Neuronal stem cell (in vitro differentiated cells): ENCODE measurements around the gene SLC7A10.
"Not testable (repeated sequence)": the region's sequence is repeated elsewhere in the genome, so short reads cannot be mapped to it uniquely, and the experiment has no call there.

Experiments
- DNase-seq: peaks from one replicate; pipeline ENCODE4 v3.0.0-alpha.2; 2013; ENCODE audit warnings: low spot score
- H2AFZ ChIP-seq: one replicate; pipeline ENCODE4 v1.6.1; 2013; ENCODE audit warnings: mild to moderate bottlenecking, low read length, inconsistent platforms
- H2AK5ac ChIP-seq: 2 replicates; pipeline ENCODE4 v1.6.1; 2013; ENCODE audit warnings: low read depth, mild to moderate bottlenecking, inconsistent platforms, low read length, moderate library complexity, mixed read lengths
- H2BK120ac ChIP-seq: 2 replicates; pipeline ENCODE4 v1.6.1; 2013; ENCODE audit warnings: low read depth, mild to moderate bottlenecking, inconsistent platforms, low read length, moderate library complexity, mixed read lengths
- H2BK12ac ChIP-seq: one replicate; pipeline ENCODE4 v1.6.1; 2013; ENCODE audit warnings: low read length, inconsistent platforms
- H2BK15ac ChIP-seq: 2 replicates; pipeline ENCODE4 v1.6.1; 2013; ENCODE audit warnings: mild to moderate bottlenecking, low read length, inconsistent platforms, mixed read lengths
- H2BK5ac ChIP-seq: one replicate; pipeline ENCODE4 v1.6.1; 2013; ENCODE audit warnings: inconsistent platforms, mild to moderate bottlenecking, low read length, moderate library complexity
- H3K14ac ChIP-seq: one replicate; pipeline ENCODE4 v1.6.1; 2013; ENCODE audit warnings: low read length, inconsistent platforms
- H3K18ac ChIP-seq: 2 replicates; pipeline ENCODE4 v1.6.1; 2013; ENCODE audit warnings: low read length, inconsistent platforms
- H3K23ac ChIP-seq: 2 replicates; pipeline ENCODE4 v1.6.1; 2013; ENCODE audit warnings: low read depth, mild to moderate bottlenecking, mixed read lengths, low read length, inconsistent platforms; ENCODE audit not compliant: poor library complexity
- H3K27ac ChIP-seq: replicated peaks from 3 replicates; pipeline ENCODE4 v1.5.1; 2013; ENCODE audit warnings: low read length, inconsistent platforms
- H3K27me3 ChIP-seq, 3 experiments: 2 replicates each; pipeline ENCODE4 v1.6.1; 2013; ENCODE audit warnings: low read length in 3 of 3, mild to moderate bottlenecking in 2 of 3, inconsistent platforms in 1 of 3, low read depth in 1 of 3, mixed read lengths in 1 of 3, moderate library complexity in 1 of 3; ENCODE audit not compliant: control insufficient read depth in 3 of 3, insufficient read depth in 3 of 3
- H3K36me3 ChIP-seq, 2 donors: replicated peaks in 1 of 2; 2 replicates each; pipeline ENCODE4 v1.6.1; 2013; ENCODE audit warnings: low read length in 2 of 2; ENCODE audit not compliant: control insufficient read depth in 2 of 2, insufficient read depth in 2 of 2
- H3K4ac ChIP-seq: 2 replicates; pipeline ENCODE4 v1.6.1; 2013; ENCODE audit warnings: inconsistent platforms, mild to moderate bottlenecking, low read length, moderate library complexity
- H3K4me1 ChIP-seq, 2 donors: 1 replicate in 1 of 2; 2 replicates in 1 of 2; pipeline ENCODE4 v1.6.1; 2013; ENCODE audit warnings: low read length in 2 of 2, low read depth in 1 of 2; ENCODE audit not compliant: control insufficient read depth in 2 of 2, insufficient read depth in 1 of 2
- H3K4me2 ChIP-seq: one replicate; pipeline ENCODE4 v1.6.1; 2013; ENCODE audit warnings: mild to moderate bottlenecking, low read length, inconsistent platforms; ENCODE audit not compliant: insufficient read depth, poor library complexity, severe bottlenecking
- H3K4me3 ChIP-seq, 2 donors: 2 replicates each; pipeline ENCODE4 v1.5.1; 2013; ENCODE audit warnings: low read length in 2 of 2, mild to moderate bottlenecking in 2 of 2, inconsistent platforms in 1 of 2, moderate library complexity in 1 of 2
- H3K79me1 ChIP-seq: one replicate; pipeline ENCODE4 v1.6.1; 2013; ENCODE audit warnings: low read depth, mild to moderate bottlenecking, inconsistent platforms, low read length, moderate library complexity
- H3K9ac ChIP-seq: one replicate; pipeline ENCODE4 v1.6.1; 2013; ENCODE audit warnings: mild to moderate bottlenecking, low read depth, low read length, inconsistent platforms; ENCODE audit not compliant: poor library complexity
- H3K9me3 ChIP-seq, 2 donors: replicated peaks in 1 of 2; 2 replicates each; pipeline versions ENCODE3 to v1.6.1; 2013; ENCODE audit warnings: low read length in 2 of 2, mild to moderate bottlenecking in 2 of 2, inconsistent platforms in 1 of 2, low read depth in 1 of 2, mixed read lengths in 1 of 2, moderate library complexity in 1 of 2; ENCODE audit not compliant: control insufficient read depth in 2 of 2, insufficient read depth in 1 of 2
- H4K8ac ChIP-seq: one replicate; pipeline ENCODE4 v1.6.1; 2013; ENCODE audit warnings: low read depth, mild to moderate bottlenecking, inconsistent platforms, low read length, moderate library complexity
- H4K91ac ChIP-seq: one replicate; pipeline ENCODE4 v1.6.1; 2013; ENCODE audit warnings: low read length, low read depth, mild to moderate bottlenecking, inconsistent platforms; ENCODE audit not compliant: poor library complexity
- WGBS, 2 donors: extraction: QIAGEN DNeasy Blood & Tissue Kit; methylation state at CpG; one replicate each; pipeline ENCODE4 v1.1.7; 2013; ENCODE audit warnings: missing lambda C conversion rate in 2 of 2, mixed read lengths in 1 of 2; ENCODE audit not compliant: insufficient read length in 2 of 2, insufficient replicate concordance in 1 of 2; ENCODE audit errors: extremely low coverage in 2 of 2; 5-methylcytosine and 5-hydroxymethylcytosine counted together

Gene SLC7A10

GRCh38 chr19:33211794-33212435 lies 13.7 kb downstream of the SLC7A10 start:
- no peak overlapping the region for H2BK12ac ChIP-seq
- peak overlapping the region; percentile 49 for H2BK15ac ChIP-seq
- peak overlapping the region; percentile 36 for H2AK5ac ChIP-seq
- no peak overlapping the region for H3K4me2 ChIP-seq
- H3K4me3 ChIP-seq, result no peak overlapping the region
- H3K18ac ChIP-seq, result no peak overlapping the region
- H2AFZ ChIP-seq, result no peak overlapping the region
- H3K27ac ChIP-seq, result no peak overlapping the region
- H2BK120ac ChIP-seq, result no peak overlapping the region
- no peaks in the 10 kb centered on the region for H3K27me3 ChIP-seq
- peaks cover 0 to 2% of the 10 kb centered on the region in 2 donors for H3K4me1 ChIP-seq
- WGBS, 2 donors, result no CpG with 5 or more reads among the region's 17 CpGs
- H3K79me1 ChIP-seq, result no peaks in the 10 kb centered on the region
- no peak overlapping the region for H3K23ac ChIP-seq
- peak overlapping the region; percentile 71 for H2BK5ac ChIP-seq
- peak overlapping the region; percentile 38 for H3K14ac ChIP-seq
- H4K91ac ChIP-seq, result no peak overlapping the region
- no peak overlapping the region for H4K8ac ChIP-seq
- no peak for DNase-seq
- H3K9ac ChIP-seq, result no peak overlapping the region
- H3K36me3 ChIP-seq, result peaks cover 2 to 10% of the 10 kb centered on the region in 2 donors
- H3K9me3 ChIP-seq, result no peaks in the 10 kb centered on the region
- H3K4ac ChIP-seq, result no peak overlapping the region

GRCh38 chr19:33210266-33210940 lies 15.2 kb downstream of the SLC7A10 start:
- Histone ChIP-seq H3K4me2 (no peak overlapping the region), H2BK12ac (no peak overlapping the region), H3K27ac (no peak overlapping the region), H3K4ac (peak overlapping the region; percentile 89), H2BK15ac (no peak overlapping the region), H3K4me3 (no peak overlapping the region), H3K23ac (peak overlapping the region; percentile 95), H2AK5ac (peak overlapping the region; percentile 37), H3K36me3 (peaks cover 7 to 24% of the 10 kb centered on the region in 2 donors), H3K27me3 (no peaks in the 10 kb centered on the region), H3K9ac (no peak overlapping the region), H4K8ac (peak overlapping the region; percentile 48), H3K4me1 (peaks cover 0 to 2% of the 10 kb centered on the region in 2 donors), H2BK5ac (peak overlapping the region; percentile 13), H4K91ac (no peak overlapping the region), H3K9me3 (no peaks in the 10 kb centered on the region), H3K18ac (peak overlapping the region; percentile 83), H3K14ac (peak overlapping the region; percentile 75), H3K79me1 (peaks cover 3% of the 10 kb centered on the region), H2BK120ac (no peak overlapping the region), H2AFZ (no peak overlapping the region)
- no CpG with 5 or more reads among the region's 22 CpGs for WGBS, 2 donors
- no peak for DNase-seq

- H2BK120ac ChIP-seq, H2AK5ac ChIP-seq, H3K23ac ChIP-seq, H3K4ac ChIP-seq, H3K27ac ChIP-seq, H4K8ac ChIP-seq, H3K18ac ChIP-seq, H3K4me3 ChIP-seq, H3K4me1 ChIP-seq, H4K91ac ChIP-seq, H3K9ac ChIP-seq, H2BK12ac ChIP-seq, H3K14ac ChIP-seq, H2AFZ ChIP-seq, H3K4me2 ChIP-seq, H2BK15ac ChIP-seq, H3K9me3 ChIP-seq, DNase-seq, H2BK5ac ChIP-seq, H3K79me1 ChIP-seq, H3K27me3 ChIP-seq: not testable (repeated sequence)
- H3K36me3 ChIP-seq, result peaks cover 12 to 29% of the 10 kb centered on the region in 2 donors
- no CpG with 5 or more reads among the region's 7 CpGs for WGBS, 2 donors
These were observed 15.8 kb downstream of the SLC7A10 start for GRCh38 chr19:33209850-33210230.
